ENCODE results near the gene PCDH9. TPM values are rescaled to one million over a fixed set of nuclear protein-coding genes. Genes with fewer than 3 reads are reported as not detected.

PCDH9 gene
- total RNA-seq, 1 donor from 2014 or later: 14.7 TPM

DNA sequence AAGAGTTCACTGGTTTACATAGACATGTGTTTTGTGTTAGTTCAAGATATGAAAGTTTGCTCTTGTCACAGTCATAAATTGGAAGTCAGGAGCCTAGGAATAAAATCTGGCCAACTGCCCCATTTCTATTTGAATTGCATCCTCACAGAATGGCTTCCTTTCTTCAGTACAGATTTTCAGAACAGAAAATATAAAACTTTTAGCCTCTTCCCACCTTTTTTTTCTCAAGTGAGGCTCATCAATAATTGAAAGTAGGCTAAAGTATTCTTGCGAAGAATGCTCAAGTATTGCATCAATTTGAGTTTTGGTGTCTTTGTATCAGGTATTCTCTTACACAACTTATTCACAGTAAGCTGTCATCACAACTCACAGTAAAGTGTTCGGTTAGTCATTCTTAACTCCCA lies 802.7 kb downstream of the PCDH9 start:
- H3K36me3 ChIP-seq: no peaks in the 10 kb centered on the region
- TF ChIP-seq, protein P1, sequence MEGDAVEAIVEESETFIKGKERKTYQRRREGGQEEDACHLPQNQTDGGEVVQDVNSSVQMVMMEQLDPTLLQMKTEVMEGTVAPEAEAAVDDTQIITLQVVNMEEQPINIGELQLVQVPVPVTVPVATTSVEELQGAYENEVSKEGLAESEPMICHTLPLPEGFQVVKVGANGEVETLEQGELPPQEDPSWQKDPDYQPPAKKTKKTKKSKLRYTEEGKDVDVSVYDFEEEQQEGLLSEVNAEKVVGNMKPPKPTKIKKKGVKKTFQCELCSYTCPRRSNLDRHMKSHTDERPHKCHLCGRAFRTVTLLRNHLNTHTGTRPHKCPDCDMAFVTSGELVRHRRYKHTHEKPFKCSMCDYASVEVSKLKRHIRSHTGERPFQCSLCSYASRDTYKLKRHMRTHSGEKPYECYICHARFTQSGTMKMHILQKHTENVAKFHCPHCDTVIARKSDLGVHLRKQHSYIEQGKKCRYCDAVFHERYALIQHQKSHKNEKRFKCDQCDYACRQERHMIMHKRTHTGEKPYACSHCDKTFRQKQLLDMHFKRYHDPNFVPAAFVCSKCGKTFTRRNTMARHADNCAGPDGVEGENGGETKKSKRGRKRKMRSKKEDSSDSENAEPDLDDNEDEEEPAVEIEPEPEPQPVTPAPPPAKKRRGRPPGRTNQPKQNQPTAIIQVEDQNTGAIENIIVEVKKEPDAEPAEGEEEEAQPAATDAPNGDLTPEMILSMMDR (IDR thresholded peaks at IDR 0.05; ENCODE audit: borderline replicate concordance): no peak
- H3K27me3 ChIP-seq (ENCODE audit: low read depth): no peaks in the 10 kb centered on the region
- H3K9me3 ChIP-seq (replicated peaks): peaks cover 1% of the 10 kb centered on the region
- no peaks in the 10 kb centered on the region for H3K4me1 ChIP-seq
- no peak overlapping the region for H3K4me3 ChIP-seq
- H3K27ac ChIP-seq (replicated peaks): no peak overlapping the region
- intact Hi-C loops (cut with micrococcal nuclease): no loop called here
- no peak for DNase-seq

DNA sequence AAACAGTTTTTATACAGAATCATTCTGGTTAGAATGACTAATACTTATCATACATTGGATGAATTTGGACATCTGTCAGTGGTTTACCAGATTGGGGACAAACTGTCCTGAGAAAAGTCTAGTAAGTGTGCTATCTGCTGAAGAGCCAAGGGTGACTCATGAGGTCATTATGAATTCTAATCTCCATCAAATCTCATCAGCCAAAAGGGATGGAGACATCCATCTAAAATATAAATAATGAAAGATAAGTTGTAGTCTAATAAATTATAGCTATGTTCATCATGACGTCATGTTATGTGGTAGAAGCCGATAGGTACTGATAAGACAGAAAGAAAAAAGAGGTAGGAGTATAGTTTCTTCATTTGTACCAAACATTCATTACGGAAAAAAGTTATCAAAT lies 804.4 kb downstream of the PCDH9 start:
- Histone ChIP-seq H3K27me3 (ENCODE audit: low read depth) (no peaks in the 10 kb centered on the region), H3K36me3 (no peaks in the 10 kb centered on the region), H3K4me1 (no peaks in the 10 kb centered on the region), H3K27ac (replicated peaks) (no peak overlapping the region), H3K4me3 (no peak overlapping the region), H3K9me3 (replicated peaks) (peaks cover 19% of the 10 kb centered on the region)
- intact Hi-C loops (cut with micrococcal nuclease): no loop called here
- DNase-seq: no peak
- TF ChIP-seq, protein P1 (IDR thresholded peaks at IDR 0.05; ENCODE audit: borderline replicate concordance): no peak

DNA sequence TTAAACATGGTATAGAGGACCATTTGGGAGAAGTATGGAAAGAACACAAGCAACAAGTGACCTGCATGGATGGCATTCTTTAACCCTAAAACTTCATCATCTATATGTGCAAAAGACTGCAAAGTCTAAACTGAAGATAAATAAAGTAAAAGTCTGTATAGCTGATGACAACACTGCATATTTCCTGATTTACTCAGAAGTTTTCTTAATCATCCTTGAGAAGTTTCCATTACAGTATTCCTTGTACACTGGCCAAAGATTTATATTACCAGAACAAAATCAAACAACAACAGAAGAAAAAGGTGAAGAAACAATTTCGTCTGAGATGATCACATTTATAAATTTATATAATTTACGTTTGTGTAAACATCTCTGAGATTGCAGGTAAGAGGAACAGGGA lies 805.7 kb downstream of the PCDH9 start:
- H3K4me1 ChIP-seq: no peaks in the 10 kb centered on the region
- TF ChIP-seq, protein P1 (IDR thresholded peaks at IDR 0.05; ENCODE audit: borderline replicate concordance): no peak
- peaks cover 24% of the 10 kb centered on the region for H3K9me3 ChIP-seq (replicated peaks)
- no peak overlapping the region for H3K4me3 ChIP-seq
- no peaks in the 10 kb centered on the region for H3K36me3 ChIP-seq
- DNase-seq: no peak
- intact Hi-C loops (cut with micrococcal nuclease): no loop called here
- no peak overlapping the region for H3K27ac ChIP-seq (replicated peaks)
- H3K27me3 ChIP-seq (ENCODE audit: low read depth): no peaks in the 10 kb centered on the region

DNA sequence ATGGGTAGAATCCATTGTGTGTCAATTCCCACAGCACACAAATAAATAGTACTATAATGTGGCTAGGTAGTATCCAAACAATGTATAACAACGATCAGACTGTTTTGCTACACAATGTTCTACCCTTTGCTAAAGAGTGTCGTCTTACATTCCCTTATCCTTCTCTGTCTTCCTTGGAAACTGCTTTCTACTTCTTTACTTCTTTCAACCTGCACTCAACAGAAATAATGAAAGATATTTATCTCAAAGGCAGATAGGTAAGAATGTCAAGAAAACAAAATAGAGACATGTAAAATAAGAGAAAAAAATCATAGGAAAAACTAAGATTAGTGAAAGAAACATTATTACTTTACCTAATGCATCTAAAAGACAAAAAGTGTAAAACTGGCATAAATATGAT lies 814.7 kb downstream of the PCDH9 start:
- intact Hi-C loops (cut with micrococcal nuclease): no loop called here
- Histone ChIP-seq H3K27ac (replicated peaks) (no peak overlapping the region), H3K9me3 (replicated peaks) (peaks cover 3% of the 10 kb centered on the region), H3K4me1 (no peaks in the 10 kb centered on the region), H3K27me3 (ENCODE audit: low read depth) (no peaks in the 10 kb centered on the region), H3K4me3 (no peak overlapping the region), H3K36me3 (no peaks in the 10 kb centered on the region)
- TF ChIP-seq, protein P1 (IDR thresholded peaks at IDR 0.05; ENCODE audit: borderline replicate concordance): no peak
- no peak for DNase-seq

DNA sequence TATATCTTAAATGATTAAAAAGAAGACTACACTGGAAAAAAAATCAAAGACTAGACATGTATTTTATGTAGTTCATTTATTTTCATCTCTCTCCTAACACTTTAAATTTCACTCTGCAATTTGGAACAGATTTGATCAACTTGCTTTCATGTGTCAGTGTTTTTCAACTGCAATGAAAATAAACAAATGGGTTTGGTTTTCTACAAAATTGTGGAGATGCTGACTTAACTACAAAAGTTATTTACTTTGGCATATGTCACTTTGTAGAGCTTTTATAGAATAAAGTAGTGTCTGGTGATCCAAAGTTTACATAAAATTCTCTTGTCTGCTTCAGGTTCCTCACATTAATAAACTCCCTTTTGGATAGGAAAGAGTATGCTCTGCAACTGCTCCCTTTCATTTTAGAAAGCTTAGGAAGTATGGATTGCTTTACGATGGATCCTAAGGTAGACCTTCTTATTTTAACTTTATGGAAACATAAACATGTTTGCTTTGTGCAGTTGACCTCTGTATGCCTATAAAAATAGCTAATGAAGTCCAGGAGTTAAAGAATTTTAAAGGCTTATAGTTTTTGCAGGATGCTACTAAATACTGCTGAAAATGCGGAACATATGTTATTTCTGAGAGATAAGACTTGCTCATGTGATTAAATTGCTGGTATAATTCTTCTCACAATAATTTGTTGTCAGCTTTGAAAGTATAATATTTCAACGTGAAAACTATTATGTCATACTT lies 815.9 kb downstream of the PCDH9 start:
- Histone ChIP-seq H3K4me1 (no peaks in the 10 kb centered on the region), H3K36me3 (no peaks in the 10 kb centered on the region), H3K27me3 (ENCODE audit: low read depth) (no peaks in the 10 kb centered on the region), H3K27ac (replicated peaks) (no peak overlapping the region), H3K4me3 (no peak overlapping the region), H3K9me3 (replicated peaks) (no peaks in the 10 kb centered on the region)
- no peak for DNase-seq
- intact Hi-C loops (cut with micrococcal nuclease): no loop called here
- TF ChIP-seq, protein P1 (IDR thresholded peaks at IDR 0.05; ENCODE audit: borderline replicate concordance): no peak
